ENCODE data around the gene TMOD1.
A peak's percentile ranks its signal among the peaks of the same experiment; 100 is the strongest.
"Not testable (repeated sequence)": the region's sequence is repeated elsewhere in the genome, so short reads cannot be mapped to it uniquely, and the experiment has no call there.

The TMOD1 gene

DNA sequence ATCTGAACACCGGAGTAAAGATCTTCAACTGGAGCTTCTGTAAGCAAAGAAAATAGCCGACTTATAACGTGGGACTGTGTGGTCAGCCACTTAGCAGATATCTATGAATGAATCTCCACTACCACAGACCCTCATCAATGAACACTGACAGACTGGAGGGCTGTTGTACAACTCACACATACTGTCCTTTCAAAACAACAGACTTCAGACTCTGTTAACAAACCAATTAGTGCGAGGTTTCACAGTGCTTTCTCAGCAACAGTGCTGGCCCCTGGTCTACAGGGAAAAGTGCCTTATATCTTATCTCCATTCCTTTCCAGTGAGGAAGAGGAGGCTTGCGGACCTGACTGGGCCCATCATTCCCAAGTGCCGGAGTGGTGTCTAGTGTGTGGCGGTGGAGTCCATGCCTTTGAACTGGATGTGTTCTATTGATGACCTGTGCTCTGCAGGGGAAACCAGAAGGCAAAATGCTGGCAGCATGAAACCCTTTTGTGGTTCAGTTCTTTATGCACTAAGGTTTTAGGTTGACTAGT lies 97.9 kb downstream of the TMOD1 start:
- DNase-seq, result no peak

DNA sequence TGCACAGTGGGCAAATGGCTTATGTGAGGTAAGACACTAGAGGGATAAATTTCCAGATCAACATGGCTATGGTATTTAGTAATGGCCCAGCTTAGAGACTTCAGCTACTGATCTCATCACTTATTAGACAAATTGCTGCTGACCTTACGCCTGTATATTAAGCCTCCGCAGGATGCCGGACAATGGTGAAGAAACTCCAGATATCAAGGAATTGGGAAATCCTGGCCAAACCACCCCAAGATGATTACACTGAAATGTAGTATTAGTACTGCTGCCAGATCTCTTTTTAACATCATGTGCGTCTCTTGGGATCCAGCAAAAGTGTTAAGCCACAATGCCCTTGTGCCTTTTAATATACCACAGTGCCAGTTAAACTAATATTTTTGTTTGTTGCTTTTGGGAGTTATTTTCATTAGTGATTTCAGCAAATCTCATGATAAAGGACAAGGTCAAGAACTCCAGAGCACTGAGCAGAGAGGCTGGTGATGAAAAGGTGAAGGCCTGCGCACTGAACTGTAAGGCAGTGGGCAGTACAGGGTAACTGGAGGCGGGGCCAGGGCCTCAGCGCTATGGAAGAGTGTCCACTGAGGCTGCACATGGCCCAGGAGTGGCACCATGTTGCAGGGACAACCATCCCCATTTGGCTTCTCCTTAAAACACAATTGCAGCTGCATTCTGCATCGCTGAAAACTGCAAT lies 99.2 kb downstream of the TMOD1 start:
- DNase-seq, result no peak

DNA sequence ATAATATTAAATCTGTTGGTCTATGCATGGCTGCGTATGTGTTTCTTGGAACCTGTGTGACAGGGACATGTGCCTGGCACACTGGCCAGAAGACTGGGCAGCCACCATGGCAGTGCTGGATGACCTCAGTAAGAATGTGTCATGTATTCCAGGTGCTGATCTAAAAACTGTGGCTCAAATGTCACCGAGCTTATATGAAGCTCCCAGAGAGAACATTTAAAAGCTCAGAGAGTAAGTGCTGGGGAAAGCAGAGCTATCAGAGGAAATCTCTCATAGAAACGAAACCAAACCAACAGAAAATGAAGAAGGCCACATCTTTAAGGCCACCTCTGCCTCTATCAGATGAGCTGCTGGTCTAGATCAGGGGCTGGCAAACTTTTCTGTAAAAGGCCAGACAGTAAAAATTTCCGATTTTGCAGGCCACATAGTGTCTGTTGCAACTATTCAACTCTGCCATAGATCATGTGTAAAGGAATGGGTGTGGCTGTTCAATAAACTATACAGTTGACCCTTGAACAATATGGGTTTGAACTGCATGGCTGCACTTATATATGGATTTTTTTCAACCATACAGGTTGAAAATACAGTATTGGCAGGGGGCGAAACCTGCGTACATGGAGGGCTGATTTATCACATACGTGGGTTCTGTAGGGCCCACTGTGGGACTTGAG lies 99.9 kb downstream of the TMOD1 start:
- DNase-seq, result no peak

DNA sequence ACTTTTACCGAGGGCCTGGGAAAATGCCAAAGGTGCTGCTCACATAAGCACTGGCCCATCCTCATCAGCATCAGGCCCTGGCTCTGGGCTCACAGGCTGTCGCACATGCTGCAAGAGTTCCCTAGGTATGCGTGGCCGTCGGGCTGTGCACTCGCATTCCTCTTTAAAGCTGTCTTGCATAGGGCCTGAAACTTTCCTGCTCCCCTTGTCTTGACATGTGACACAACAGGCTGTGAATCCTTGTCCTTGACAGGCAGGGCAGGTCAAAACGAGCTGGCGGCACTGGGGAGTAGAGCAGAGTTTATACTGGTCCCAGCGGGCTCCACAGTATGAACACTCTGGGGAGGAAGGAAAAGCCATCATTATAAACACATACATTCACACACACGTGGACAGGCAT lies 101.0 kb downstream of the TMOD1 start:
- DNase-seq, result no peak

DNA sequence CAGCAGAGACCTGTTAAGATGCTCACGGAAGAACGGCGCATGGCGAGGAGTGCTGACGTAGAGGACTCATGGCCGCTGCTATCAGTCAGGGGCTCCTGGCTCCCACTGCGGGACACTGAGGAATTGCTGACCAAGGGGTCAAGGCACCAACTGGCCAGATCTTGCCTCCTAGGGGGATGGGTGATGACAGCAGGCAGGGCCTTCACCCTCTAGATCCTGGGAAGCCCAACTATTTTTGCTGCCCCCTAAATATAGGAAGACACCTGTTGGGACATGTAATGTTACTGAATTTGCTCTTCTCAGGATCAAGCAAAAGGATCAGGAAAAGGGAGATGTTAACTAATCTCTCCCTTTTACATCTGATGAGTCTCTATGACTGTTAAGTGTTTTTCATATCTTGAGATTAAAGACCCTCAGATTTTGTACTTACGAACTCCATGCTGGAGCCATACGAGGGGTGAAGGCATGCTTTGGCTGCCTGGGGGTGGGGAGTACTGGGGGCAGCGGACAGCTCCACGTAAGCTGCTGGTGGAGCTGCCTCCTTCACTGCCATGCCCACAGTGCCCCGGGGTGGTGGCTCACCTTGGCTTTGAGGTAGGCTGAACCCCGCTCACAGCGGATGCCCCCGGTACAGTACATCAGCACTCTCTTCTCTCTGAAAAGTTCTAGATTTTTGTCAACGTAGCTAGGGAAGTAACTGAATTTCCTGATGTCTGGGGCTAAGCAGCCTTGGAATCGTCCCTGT lies 103.6 kb downstream of the TMOD1 start:
- DNase-seq, result no peak

DNA sequence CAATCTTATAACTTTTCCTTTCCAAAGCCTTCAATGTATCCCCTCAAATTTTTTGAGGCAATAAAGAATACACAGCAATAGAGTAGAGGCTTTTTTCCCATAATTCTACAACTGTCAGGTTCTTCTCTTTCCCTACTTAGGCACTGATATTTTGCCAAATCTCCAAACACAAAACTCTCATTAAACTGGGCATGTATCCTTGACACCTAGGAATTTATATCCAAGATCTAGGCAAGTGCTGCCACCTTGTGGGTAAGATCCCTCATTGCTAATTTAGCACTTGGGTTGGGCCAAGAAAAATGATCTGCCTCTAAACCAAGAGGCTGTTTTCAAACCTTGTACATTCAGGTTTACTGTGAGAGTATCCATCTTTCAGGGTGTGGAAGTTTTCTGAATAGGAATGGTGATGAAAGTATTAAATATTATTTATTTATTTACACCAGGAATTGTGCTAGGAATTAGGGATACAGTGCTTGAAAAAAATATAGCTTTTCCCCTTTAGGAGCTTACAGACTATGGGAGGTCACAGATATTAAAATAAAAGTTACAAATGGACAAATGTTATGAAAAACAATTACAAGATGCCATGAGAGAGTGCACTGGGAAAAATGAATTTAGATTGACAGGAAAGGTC lies 114.1 kb downstream of the TMOD1 start:
- DNase-seq, result peak; percentile 61

DNA sequence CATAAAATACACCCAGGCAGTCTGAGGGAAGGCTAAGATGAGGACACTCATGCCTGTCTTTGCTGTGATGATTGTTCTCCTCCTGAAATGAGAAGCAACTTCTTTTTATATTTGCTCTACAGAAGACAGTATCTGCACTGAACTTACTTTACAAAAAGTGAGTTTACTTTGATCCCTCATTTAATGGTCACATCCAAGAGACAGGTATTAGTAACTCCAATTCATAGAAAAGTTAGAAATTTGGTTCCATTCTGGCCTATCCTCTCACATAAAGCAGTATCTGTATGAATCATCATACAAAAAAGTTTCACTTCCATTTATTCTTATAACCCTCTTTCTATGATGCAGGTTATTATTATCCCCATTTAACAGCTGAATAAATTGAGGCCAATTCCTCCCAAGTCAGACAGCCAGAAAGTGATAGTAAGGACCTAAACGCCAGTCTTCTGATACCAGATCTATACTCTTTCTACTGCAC lies 116.5 kb downstream of the TMOD1 start:
- no peak for DNase-seq

DNA sequence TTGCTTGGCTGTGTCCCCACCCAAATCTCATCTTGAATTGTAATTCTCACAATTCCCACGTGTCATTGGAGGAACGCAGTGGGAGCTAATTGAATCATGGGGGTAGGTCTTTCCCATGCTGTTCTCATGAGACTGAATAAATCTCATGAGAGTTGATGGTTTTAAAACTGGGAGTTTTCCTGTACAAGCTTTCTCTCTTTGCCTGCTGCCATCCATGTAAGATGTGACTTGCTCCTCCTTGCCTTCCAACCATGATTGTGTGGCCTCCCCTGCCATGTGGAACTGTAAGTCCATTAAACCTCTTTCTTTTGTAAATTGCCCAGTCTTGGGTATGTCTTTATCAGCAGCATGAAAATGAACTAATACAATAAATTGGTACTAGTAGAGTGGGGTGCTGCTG lies 118.6 kb downstream of the TMOD1 start:
- not testable (repeated sequence) for DNase-seq

DNA sequence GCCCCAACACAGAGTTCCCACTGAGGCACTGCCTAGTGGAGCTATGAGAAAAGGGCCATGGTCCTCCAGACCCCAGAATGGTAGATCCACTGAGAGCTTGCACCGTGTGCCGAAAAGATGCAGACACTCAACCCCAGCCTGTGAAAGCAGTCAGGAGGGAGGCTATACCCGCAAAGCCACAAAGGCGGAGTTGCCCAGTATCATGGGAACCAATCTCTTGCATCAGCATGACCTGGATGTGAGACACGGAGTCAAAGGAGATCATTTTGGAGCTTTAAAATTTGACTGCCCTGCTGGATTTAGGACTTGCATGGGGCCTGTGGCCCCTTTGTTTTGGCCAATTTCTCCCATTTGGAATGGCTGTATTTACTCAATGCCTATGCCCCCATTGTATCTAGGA lies 121.0 kb downstream of the TMOD1 start:
- DNase-seq, result not testable (repeated sequence)

DNA sequence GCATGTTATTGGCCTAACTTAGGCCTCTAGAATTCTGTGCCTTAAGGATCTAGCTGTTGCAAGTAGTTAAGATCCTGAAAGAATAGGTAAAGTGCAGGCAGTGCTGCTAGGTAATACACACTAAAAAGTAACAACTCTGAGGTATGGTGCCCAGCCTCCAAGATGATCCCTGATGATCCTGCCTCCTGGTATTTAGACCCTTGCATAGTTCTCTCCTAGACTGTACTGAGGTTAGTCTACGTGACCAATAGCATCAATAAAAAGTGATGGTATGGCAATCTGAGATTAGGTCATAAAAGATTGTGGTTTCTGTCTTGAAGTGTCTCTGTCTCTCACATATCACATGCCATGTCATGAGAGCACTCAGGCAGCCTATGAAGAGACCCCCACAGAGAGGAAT lies 122.5 kb downstream of the TMOD1 start:
- DNase-seq, result no peak

DNA sequence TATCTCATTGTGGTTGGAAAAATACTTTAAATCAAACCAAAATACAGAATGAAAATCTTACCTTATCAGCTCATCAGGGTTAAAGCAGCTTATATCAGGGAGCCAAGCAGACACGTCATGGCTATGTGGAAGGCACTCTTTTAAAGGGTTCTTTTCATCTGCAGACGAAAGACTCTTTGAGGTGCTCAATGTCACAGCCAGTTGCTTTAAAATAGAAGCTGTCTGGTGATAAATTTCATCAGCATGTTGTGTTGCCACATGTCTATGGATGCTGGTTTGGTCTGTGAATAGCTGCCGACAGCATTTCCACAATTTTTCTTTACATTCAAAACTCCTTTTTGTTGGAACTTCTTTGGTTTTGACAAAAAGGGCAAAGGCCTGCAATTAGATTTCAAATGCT lies 124.2 kb downstream of the TMOD1 start:
- DNase-seq, result no peak

DNA sequence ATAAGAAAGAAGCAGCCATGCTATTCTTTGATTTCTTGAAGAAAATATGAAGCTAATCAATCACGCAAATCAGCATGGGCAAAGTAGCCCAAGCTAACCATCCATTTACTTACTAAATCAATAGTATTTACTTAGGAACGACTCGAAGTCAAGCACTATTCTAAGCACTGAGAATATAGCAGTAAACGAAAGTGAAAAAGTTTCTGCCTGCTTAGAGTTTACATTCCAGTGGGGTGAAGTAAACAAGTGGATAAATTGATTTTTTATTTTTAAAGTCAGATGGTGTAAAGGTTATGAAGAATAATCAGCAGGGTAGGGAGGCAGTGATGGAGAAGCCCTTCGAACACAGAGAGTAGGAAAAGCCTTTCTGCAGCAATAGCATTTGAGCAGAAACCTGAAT lies 126.2 kb downstream of the TMOD1 start:
- no peak for DNase-seq

DNA sequence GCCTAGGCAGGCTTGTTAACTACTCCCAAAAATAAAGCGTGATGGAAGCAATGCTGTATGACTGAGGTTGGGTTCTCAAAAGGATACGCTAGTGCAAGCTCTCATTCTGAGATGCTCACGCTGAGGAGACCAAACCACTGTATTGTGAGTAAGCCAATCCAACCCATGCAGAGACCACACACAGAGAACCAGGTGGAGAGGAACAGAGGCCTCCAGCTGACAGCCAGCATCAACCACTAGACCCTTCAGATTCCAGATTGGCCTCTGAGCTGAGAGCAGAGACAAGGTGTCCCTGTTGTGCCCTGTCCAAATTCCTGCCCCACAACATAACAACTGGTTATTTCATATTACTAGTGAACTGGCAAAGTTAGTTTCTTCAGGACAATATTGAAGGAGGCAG lies 127.2 kb downstream of the TMOD1 start:
- no peak for DNase-seq

DNA sequence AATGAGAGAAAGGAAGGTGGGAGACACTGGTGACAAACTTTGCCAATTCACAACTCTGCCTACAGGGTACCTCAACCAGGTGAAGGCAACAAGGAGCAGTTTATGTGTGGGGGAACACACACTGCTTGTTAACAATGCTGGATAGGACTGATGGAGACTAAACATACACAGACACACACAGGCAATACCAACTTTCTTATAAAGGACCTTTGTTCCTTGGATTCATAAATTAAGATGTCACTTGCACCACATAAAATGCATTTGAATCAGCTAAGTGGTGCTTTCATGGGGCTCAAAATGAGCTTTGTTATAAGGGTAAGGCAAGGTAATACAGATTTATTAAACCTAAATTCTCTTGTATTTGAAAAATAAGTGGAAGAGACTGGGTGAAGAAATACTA lies 127.7 kb downstream of the TMOD1 start:
- no peak for DNase-seq

DNA sequence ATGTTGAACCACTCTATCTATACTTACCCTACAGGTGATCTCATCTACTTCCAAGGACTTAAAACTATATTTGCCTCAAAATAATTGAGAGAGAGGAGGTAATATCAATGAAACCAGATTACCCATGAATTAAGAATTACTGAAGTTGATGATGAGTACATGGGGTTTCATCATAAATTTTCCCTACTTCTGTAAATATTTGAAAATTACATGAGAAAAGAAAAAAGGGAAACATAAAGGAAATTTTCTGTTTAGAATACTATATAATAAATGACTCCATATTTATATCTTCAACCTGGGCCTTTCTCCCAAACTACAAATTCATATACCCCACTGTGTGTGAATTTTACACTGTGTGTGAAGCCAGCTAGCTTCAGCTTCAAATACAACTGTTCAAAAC lies 129.1 kb downstream of the TMOD1 start:
- DNase-seq, result no peak

DNA sequence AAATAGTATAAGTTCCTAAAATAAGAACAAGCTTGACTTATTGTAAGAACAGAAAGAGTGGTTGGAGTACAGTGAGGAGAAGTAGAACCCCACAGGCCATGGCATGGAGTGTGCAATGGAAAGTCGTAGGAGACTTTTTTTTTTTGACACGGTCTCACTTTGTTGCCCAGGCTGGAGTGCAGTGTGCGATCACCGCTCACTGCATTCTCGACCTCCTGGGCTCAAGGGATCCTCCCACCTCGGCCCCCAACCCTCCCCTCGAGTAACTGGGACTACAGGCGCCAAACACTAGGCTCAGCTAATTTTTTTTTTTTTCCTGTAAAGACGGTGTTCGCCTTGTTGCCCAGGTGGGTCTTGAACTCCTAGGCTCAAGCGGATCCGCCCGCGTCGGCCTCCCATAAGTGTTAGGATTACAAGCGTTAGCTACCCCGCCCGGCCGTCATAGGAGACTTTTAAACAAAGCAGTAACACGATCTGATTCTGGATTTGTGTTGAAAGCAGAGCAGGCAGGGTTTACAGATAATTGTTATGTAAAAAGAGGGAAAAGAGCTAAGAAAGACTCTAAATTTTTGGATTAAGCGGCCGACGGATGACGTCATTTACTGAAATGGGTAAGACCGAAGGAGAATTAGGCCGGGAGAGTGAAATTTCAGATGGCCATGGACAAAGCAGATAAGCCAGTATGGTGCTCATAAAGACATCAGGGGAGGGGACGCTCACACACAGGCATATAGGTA lies 130.9 kb downstream of the TMOD1 start:
- DNase-seq, result no peak

DNA sequence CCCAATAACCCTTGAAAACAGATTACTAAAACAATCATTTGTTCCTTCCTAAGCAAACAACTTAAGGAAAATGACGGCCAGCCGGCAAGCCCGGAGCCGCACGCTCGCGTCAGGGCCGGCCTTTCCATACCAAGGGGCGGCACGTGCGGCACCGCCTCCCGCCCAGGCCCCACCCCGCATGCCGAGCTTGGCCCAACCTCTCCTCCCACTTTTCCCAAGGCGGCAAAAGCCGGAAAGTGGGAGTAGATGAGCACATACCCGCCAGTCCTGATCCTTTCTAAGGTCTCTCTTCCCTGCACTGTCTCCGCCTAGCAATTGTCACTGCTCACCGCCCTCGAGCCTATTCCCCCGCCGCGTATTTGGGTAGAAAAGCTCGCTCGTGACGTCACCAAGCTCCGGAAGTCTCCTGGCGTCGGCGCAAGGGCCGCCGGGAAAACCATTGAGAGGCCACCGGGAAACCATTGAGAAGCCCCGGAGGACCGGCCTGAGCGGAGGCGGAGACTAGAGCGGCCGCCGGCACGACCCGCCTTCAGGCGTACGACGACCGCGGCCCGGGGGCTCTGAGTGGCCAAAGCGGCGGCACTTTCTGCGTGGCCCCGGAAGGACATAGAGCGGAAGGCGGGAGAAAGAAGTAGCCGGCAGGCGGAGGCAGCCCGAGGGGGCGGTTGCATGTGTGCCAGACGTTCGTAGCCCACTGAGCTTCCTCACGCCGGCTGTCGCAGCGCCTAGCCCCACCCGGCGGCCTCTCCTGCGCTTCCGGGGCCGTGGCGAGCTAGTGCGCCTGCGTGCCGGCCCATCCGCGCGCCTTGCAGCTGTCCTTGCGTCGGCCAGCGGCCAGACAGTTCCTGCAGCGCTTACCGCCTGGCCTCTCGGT lies 131.8 kb downstream of the TMOD1 start, which contains the start of the genes NCBP1 and TSTD2:
Gene NCBP1 (plus strand): TSS at position 837 of the 874 bp plus-strand sequence. CDS start 61 bp downstream, outside the sequence.
Gene TSTD2 (minus strand): TSS at position 384 of the 874 bp plus-strand sequence. CDS start 5,806 bp downstream, outside the sequence.
- peak; percentile 98 for DNase-seq

DNA sequence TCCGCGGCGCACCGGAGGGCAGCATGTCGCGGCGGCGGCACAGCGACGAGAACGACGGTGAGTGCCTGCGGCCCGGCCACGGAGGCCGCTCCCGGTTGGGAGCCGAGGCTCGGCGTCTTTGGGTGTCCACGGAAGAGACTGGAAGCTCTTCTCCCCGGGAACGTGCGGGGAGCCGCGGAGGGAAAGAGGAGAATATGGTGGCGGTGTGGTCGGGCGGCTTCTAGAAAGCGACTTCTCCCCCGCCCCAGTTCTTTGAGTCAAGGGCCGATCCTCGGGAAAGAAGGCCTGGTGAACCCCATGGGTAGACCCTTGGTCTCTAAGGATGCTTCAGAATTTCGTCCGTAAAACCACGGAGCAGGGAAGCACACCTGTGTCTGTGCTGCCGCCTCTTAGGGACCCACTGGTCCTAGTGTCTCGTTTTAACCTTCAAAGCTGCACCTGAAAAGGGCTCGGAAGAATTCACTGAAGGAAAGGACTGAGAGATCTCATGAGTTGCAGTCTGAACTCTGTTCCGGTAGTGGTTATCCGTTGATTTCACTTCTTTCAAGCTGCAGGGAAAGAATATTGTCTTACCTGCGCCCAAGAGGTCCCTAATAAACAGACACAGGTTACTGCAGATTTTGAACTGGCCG lies 132.5 kb downstream of the TMOD1 start:
- DNase-seq, result no peak

DNA sequence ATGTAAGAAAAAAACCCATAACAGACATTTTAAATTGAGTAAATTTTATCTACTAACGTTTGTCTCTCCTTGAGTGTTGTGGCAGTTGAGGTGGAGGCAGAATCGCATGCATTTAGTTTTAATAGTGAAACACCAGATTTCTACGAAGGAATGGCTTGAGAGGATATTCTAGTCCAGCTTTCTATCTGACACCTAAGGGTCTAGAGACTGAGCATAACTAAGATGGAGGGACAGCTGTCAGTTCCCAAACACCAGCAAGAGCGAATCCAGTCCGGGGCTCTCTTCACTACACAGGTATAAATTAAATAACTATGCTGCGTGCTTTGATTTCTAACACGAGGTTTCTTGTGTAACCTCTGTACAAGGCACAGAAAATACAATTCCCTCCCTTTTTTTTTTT lies 133.6 kb downstream of the TMOD1 start:
- no peak for DNase-seq

DNA sequence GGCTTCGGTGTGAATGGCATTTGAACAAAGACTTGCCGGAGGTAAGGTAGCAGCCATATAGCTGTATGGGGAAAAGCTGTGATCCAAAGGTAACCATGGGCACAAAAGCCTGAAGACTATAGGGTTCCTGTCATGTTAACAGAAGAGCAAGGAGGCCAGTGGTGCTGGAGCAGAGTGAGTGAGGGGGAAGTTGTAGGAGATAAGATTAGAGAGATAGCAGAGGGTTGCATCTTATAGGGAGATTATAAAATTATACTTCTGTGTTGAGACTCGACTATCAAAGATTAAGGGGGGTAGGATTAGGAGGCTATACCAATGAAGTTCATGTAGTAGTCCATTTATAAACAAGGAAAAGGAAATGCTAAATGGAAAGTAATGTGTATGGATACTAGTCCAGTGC lies 135.4 kb downstream of the TMOD1 start:
- DNase-seq, result no peak

DNA sequence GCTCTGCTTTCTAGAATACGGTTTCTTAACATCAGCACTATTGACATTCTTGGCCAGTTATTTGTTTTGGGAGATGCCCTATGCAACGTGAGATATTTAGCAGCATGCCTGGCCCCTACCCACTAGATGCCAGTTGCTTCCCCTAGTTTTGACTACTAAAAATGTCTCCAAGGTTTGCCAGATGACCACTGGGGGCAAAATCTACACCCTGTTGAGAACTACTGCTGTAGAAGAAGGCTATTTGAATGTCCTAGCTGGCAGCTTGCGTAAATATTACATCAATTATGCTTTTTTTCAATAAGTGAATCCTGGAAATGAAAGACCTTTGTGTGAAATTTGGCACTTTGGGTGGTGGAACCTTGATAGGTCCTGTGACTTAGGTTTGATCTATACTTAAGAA lies 137.2 kb downstream of the TMOD1 start:
- no peak for DNase-seq
